ENCODE results near the gene PDE9A. TPM values are rescaled to one million over a fixed set of nuclear protein-coding genes. Genes with fewer than 3 reads are reported as not detected.

PDE9A gene
- total and polyA plus RNA-seq, 2 donors (not counting 3 experiments of a cell fraction or from before 2014, with no cell fraction given): 0.28 to 2.2 TPM

- dilution Hi-C loops (cut with MboI; ENCODE audit: extremely low pct_ligation_motif_present, low sequenced_read_pairs): no loop called here
These were observed 111.0 kb downstream of the PDE9A start for GRCh38 chr21:42764443-42764760.

More at GRCh38 chr21:42764443-42764760, 111.0 kb downstream of the PDE9A start:
- no peak overlapping the region for H3K4me3 ChIP-seq (replicated peaks in 1 of 3; ENCODE audit: insufficient read depth in 1 of 3, low read depth in 1 of 3, low read length in 3 of 3)
- H3K9me3 ChIP-seq (replicated peaks; ENCODE audit: control insufficient read depth, insufficient read depth, low read length): no peaks in the 10 kb centered on the region
- no peaks in the 10 kb centered on the region for H3K36me3 ChIP-seq (ENCODE audit: control insufficient read depth in 2 of 2, extremely low read depth in 1 of 2, insufficient read depth in 2 of 2, low read length in 2 of 2)
- DNase-seq (ENCODE audit: low read depth, low spot score): no peak
- POLR2A ChIA-PET: no interaction called here
- H3K4me1 ChIP-seq (ENCODE audit: control insufficient read depth, extremely low read depth, insufficient read depth, low read length): no peaks in the 10 kb centered on the region
- no peaks in the 10 kb centered on the region for H4K20me1 ChIP-seq (replicated peaks; ENCODE audit: control insufficient read depth, extremely low read depth, insufficient read depth, low read length)
- no peak overlapping the region for H3K9ac ChIP-seq (replicated peaks; ENCODE audit: extremely low read depth, insufficient read depth, low read length)
- H3K79me2 ChIP-seq (ENCODE audit: control insufficient read depth, insufficient read depth, low read length): no peaks in the 10 kb centered on the region
- no peak for FAIRE-seq
- intact Hi-C loops (cut with micrococcal nuclease): no loop called here
- no peak overlapping the region for H2AFZ ChIP-seq (ENCODE audit: low read depth, low read length)
- H3K9me1 ChIP-seq (replicated peaks; ENCODE audit: control insufficient read depth, extremely low read depth, insufficient read depth, low read length): no peaks in the 10 kb centered on the region
- no peak overlapping the region for H3K4me2 ChIP-seq (ENCODE audit: insufficient read depth, low read length)
- TF ChIP-seq CTCF (IDR thresholded peaks at IDR 0.05; ENCODE audit: extremely low read depth in 1 of 2, insufficient read depth in 1 of 2, low read depth in 1 of 2, low read length in 2 of 2) (no peak), EZH2 (IDR thresholded peaks at IDR 0.05; ENCODE audit: borderline replicate concordance, low read depth, low read length, severe bottlenecking) (no peak), MAX (IDR thresholded peaks at IDR 0.05; ENCODE audit: insufficient read depth, insufficient read length) (no peak), POLR2AphosphoS5 (IDR thresholded peaks at IDR 0.05; ENCODE audit: insufficient read depth, low read depth, low read length) (no peak), FOS (IDR thresholded peaks at IDR 0.05; ENCODE audit: borderline replicate concordance, insufficient read depth, low read length) (no peak), MYC (IDR thresholded peaks at IDR 0.05; ENCODE audit: low read depth, low read length) (no peak), POLR2A (IDR thresholded peaks at IDR 0.05; ENCODE audit: low read depth, low read length) (no peak), JUN (IDR thresholded peaks at IDR 0.05; ENCODE audit: borderline replicate concordance, insufficient read depth, insufficient read length, low read depth) (no peak), GATA2 (IDR thresholded peaks at IDR 0.05; ENCODE audit: insufficient read depth, insufficient read length, low read depth, low read length) (no peak)
- H3K27ac ChIP-seq (ENCODE audit: insufficient read depth, low read depth, low read length): no peak overlapping the region
- CTCF ChIA-PET: no interaction called here
- BruUV-seq (replicated peaks): no TSS peak
- no peaks in the 10 kb centered on the region for H3K27me3 ChIP-seq (ENCODE audit: control insufficient read depth in 2 of 2, insufficient read depth in 2 of 2, low read length in 2 of 2)
